ENCODE data around the gene SLC35B2. TPM values are rescaled to one million over a fixed set of nuclear protein-coding genes. Genes with fewer than 3 reads are reported as not detected.

Gene SLC35B2
- polyA plus RNA-seq, 1 of the 3 experiments (the other 2 are of a cell fraction) = 125 TPM

- ChIA-PET CTCF (interaction anchor here (0.5 to 4.1 kb wide), 3 partner anchors 18 to 1133 kb away, joined by 3 to 19 read pairs (median 8); no protein-coding TSS in a partner anchor), POLR2A (no interaction called here)
- H3K36me3 ChIP-seq (replicated peaks in 1 of 2; ENCODE audit: control insufficient read depth in 1 of 2, insufficient read depth in 2 of 2, low read length in 1 of 2) = no peaks in the 10 kb centered on the region
- peaks cover 10% of the 10 kb centered on the region for H3K27me3 ChIP-seq (ENCODE audit: insufficient read depth)
- no peaks in the 10 kb centered on the region for H3K9me2 ChIP-seq
- H3F3A ChIP-seq (replicated peaks; ENCODE audit: insufficient read depth) = no peaks in the 10 kb centered on the region
- DNase-seq = no peak
- no peak overlapping the region for H3K9ac ChIP-seq
- H3K79me2 ChIP-seq (ENCODE audit: insufficient read depth) = no peaks in the 10 kb centered on the region
- no peak overlapping the region for H3K27ac ChIP-seq (ENCODE audit: low read depth in 2 of 2, low read length in 1 of 2)
- no peak for TF ChIP-seq ELF1 (IDR thresholded peaks at IDR 0.05)
- H3K9me3 ChIP-seq = no peaks in the 10 kb centered on the region
- WGBS (ENCODE audit: low lambda C conversion rate) = 17% methylated on average over 2 of the region's 2 CpGs
- no peak overlapping the region for H3K4me2 ChIP-seq
- peaks cover 0 to 8% of the 10 kb centered on the region in 2 experiments; a peak in 1 of 4 replicates for H3K4me1 ChIP-seq (ENCODE audit: control insufficient read depth in 1 of 2, insufficient read depth in 2 of 2, low read depth in 1 of 2, low read length in 1 of 2)
- no peaks in the 10 kb centered on the region for H4K20me1 ChIP-seq (ENCODE audit: insufficient read depth)
- H2AFZ ChIP-seq (ENCODE audit: low read depth) = no peak overlapping the region
- no peak overlapping the region for H3K4me3 ChIP-seq (ENCODE audit: low read depth in 2 of 2, low read length in 1 of 2)
Observed at GRCh38 chr6:44286747-44287146, 29.4 kb upstream of the SLC35B2 start.

- Histone ChIP-seq H3K79me2 (ENCODE audit: insufficient read depth) (no peaks in the 10 kb centered on the region), H4K20me1 (ENCODE audit: insufficient read depth) (no peaks in the 10 kb centered on the region), H3K4me3 (ENCODE audit: low read depth in 2 of 2, low read length in 1 of 2) (no peak overlapping the region), H3K36me3 (replicated peaks in 1 of 2; ENCODE audit: control insufficient read depth in 1 of 2, insufficient read depth in 2 of 2, low read length in 1 of 2) (no peaks in the 10 kb centered on the region), H3K4me1 (ENCODE audit: control insufficient read depth in 1 of 2, insufficient read depth in 2 of 2, low read depth in 1 of 2, low read length in 1 of 2) (peaks cover 0 to 8% of the 10 kb centered on the region in 2 experiments; a peak in 1 of 4 replicates), H3K9me3 (no peaks in the 10 kb centered on the region), H3F3A (replicated peaks; ENCODE audit: insufficient read depth) (no peaks in the 10 kb centered on the region), H3K27me3 (ENCODE audit: insufficient read depth) (peaks cover 10% of the 10 kb centered on the region), H3K27ac (ENCODE audit: low read depth in 2 of 2, low read length in 1 of 2) (no peak overlapping the region), H3K9ac (no peak overlapping the region), H3K9me2 (no peaks in the 10 kb centered on the region), H2AFZ (ENCODE audit: low read depth) (no peak overlapping the region), H3K4me2 (no peak overlapping the region)
- no peak for DNase-seq
- ChIA-PET CTCF (no interaction called here), POLR2A (no interaction called here)
- TF ChIP-seq MAX (IDR thresholded peaks at IDR 0.05; ENCODE audit: low read depth) (no peak), CTCF (IDR thresholded peaks at IDR 0.05) (no peak), IRF3 (IDR thresholded peaks at IDR 0.05; ENCODE audit: low read depth, low read length) (no peak), FOXM1 (IDR thresholded peaks at IDR 0.05; ENCODE audit: low read depth) (no peak), USF1 (IDR thresholded peaks at IDR 0.05; ENCODE audit: borderline replicate concordance, low read depth) (no peak), USF2 (IDR thresholded peaks at IDR 0.05; ENCODE audit: borderline replicate concordance, low read depth, low read length) (no peak), RXRA (IDR thresholded peaks at IDR 0.05; ENCODE audit: borderline replicate concordance, low read depth) (no peak), JUND (IDR thresholded peaks at IDR 0.05) (no peak), NRF1 (IDR thresholded peaks at IDR 0.05; ENCODE audit: low read depth, low read length) (no peak), GABPA (IDR thresholded peaks at IDR 0.05; ENCODE audit: low read depth) (no peak), ELF1 (IDR thresholded peaks at IDR 0.05) (no peak), ZBTB33 (IDR thresholded peaks at IDR 0.05; ENCODE audit: borderline replicate concordance, low read depth) (no peak), CHD2 (IDR thresholded peaks at IDR 0.05; ENCODE audit: low read length, partially characterized antibody) (no peak), SIN3A (IDR thresholded peaks at IDR 0.05; ENCODE audit: borderline replicate concordance, low read depth, low read length) (no peak), FOSL2 (IDR thresholded peaks at IDR 0.05; ENCODE audit: borderline replicate concordance, low read depth) (no peak), POLR2AphosphoS5 (IDR thresholded peaks at IDR 0.05; ENCODE audit: low read depth, low read length) (no peak), PBX3 (IDR thresholded peaks at IDR 0.05) (no peak)
- WGBS (ENCODE audit: low lambda C conversion rate) = 80% methylated on average over 2 of the region's 12 CpGs
Observed at GRCh38 chr6:44286285-44286565, 28.9 kb upstream of the SLC35B2 start.
